Fibroblast of lung (primary cell): ENCODE data around the gene ZMAT3. TPM values are rescaled to one million over a fixed set of nuclear protein-coding genes. Genes with fewer than 3 reads are reported as not detected.
A peak's percentile ranks its signal among the peaks of the same experiment; 100 is the strongest.
"Not testable (repeated sequence)": the region's sequence is repeated elsewhere in the genome, so short reads cannot be mapped to it uniquely, and the experiment has no call there.

Source experiments
- DNase-seq, 2 donors: peaks; one replicate each; pipeline versions ENCODE4 v3.0.0 to v3.0.0-alpha.2; 2010; ENCODE audit warnings: low read depth in 2 of 2
- H2AFZ ChIP-seq: 2 replicates; pipeline ENCODE4 v1.5.1; 2012; ENCODE audit warnings: low read length, control low read depth, inconsistent platforms
- H3K27ac ChIP-seq: 2 replicates; pipeline ENCODE4 v1.5.1; 2011; ENCODE audit warnings: low read length, control low read depth; ENCODE audit not compliant: insufficient read depth
- H3K27me3 ChIP-seq: 2 replicates; pipeline ENCODE4 v1.5.1; 2011; ENCODE audit warnings: mild to moderate bottlenecking, low read length; ENCODE audit not compliant: control insufficient read depth, insufficient read depth
- H3K36me3 ChIP-seq: 2 replicates; pipeline ENCODE4 v1.5.1; 2011; ENCODE audit warnings: low read length; ENCODE audit not compliant: control insufficient read depth, insufficient read depth
- H3K4me1 ChIP-seq: 2 replicates; pipeline ENCODE4 v1.5.1; 2011; ENCODE audit warnings: low read length; ENCODE audit not compliant: control insufficient read depth, insufficient read depth; ENCODE audit errors: extremely low read depth
- H3K4me2 ChIP-seq: 2 replicates; pipeline ENCODE4 v1.5.1; 2011; ENCODE audit warnings: low read length, control low read depth; ENCODE audit not compliant: insufficient read depth; ENCODE audit errors: extremely low read depth
- H3K4me3 ChIP-seq, 4 experiments: fragments of 200-600 bp in 1 of 4; sonication (generic) in 1 of 4; replicated peaks in 1 of 4; 2 replicates each; pipeline ENCODE4 v1.5.1; 2011 to 2016; ENCODE audit warnings: low read length in 4 of 4, low read depth in 3 of 4, mild to moderate bottlenecking in 3 of 4, control low read depth in 2 of 4, inconsistent platforms in 1 of 4, mixed read lengths in 1 of 4; ENCODE audit not compliant: insufficient read depth in 1 of 4; ENCODE audit errors: control extremely low read depth in 1 of 4
- H3K79me2 ChIP-seq: 2 replicates; pipeline ENCODE4 v1.5.1; 2012; ENCODE audit warnings: mild to moderate bottlenecking, low read length, inconsistent platforms; ENCODE audit not compliant: control insufficient read depth, insufficient read depth
- H3K9ac ChIP-seq: 2 replicates; pipeline ENCODE4 v1.5.1; 2011; ENCODE audit warnings: mild to moderate bottlenecking, low read length, control low read depth; ENCODE audit not compliant: insufficient read depth
- H3K9me3 ChIP-seq: 2 replicates; pipeline ENCODE4 v1.5.1; 2012; ENCODE audit warnings: low read depth, low read length; ENCODE audit not compliant: control insufficient read depth, insufficient read depth
- H4K20me1 ChIP-seq: 2 replicates; pipeline ENCODE4 v1.5.1; 2011; ENCODE audit warnings: low read length; ENCODE audit not compliant: control insufficient read depth, insufficient read depth; ENCODE audit errors: extremely low read depth
- EZH2 ChIP-seq: IDR thresholded peaks from 2 replicates; pipeline ENCODE4 v1.5.1; 2012; ENCODE audit warnings: low read length, control low read depth, mild to moderate bottlenecking; ENCODE audit errors: missing control alignments
- polyA plus RNA-seq, 2 donors: library from polyadenylated mRNA; depleted of rRNA in 1 of 2; stranded (reverse) in 1 of 2; unstranded in 1 of 2; fragments of >200 nt; gene quantifications; 2 replicates each; pipeline ENCODE4 v1.2.1, GENCODE V29; 2011 to 2012; ENCODE audit warnings: missing spikeins in 1 of 2
- total RNA-seq: library from RNA; depleted of rRNA; stranded (reverse); fragments of >200 nt; gene quantifications from 2 replicates; pipeline ENCODE4 v1.2.1, GENCODE V29; 2014
- TF ChIP-seq, protein P1 (sequence below), 2 donors: IDR thresholded peaks in 1 of 2; conservative IDR thresholded peaks in 1 of 2; 1 replicate in 1 of 2; 2 replicates in 1 of 2; pipeline ENCODE4 v1.5.1; 2011 to 2012; ENCODE audit warnings: low read length in 2 of 2, control low read depth in 1 of 2, inconsistent platforms in 1 of 2, low read depth in 1 of 2, mild to moderate bottlenecking in 1 of 2

Gene ZMAT3
- total and polyA plus RNA-seq, 2 donors (not counting 1 experiment from before 2014, with no cell fraction given): 34.3 to 34.8 TPM

DNA sequence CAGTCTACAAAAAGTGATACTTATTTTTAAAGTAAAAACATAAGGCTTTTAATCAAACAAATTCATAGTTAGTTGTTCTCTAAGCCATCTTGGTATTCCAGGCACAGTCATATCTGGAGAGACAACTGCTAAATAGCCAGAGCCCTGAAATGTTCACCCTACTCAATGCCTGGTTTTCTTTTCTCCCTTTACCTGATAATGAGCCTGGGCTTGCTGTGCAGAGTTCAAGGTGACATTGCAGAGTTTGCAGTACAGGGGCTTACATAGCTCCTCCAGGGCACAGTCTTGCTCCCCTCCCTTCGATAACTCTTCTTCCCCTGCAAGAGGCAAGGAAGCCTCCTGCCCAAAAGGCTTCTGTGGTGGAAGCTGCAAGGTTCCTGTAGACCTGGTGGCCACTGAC is 4.3 kb downstream of the ZMAT3 start:
- Histone ChIP-seq H3K9ac (no peak overlapping the region), H3K79me2 (peaks cover 70% of the 10 kb centered on the region), H3K27ac (no peak overlapping the region), H3K4me2 (no peak overlapping the region), H4K20me1 (no peaks in the 10 kb centered on the region), H3K36me3 (peaks cover 1% of the 10 kb centered on the region), H2AFZ (no peak overlapping the region), H3K9me3 (no peaks in the 10 kb centered on the region), H3K27me3 (no peaks in the 10 kb centered on the region), H3K4me1 (peaks cover 3% of the 10 kb centered on the region), H3K4me3 (no peak overlapping the region)
- no peak for DNase-seq
- TF ChIP-seq, protein P1, sequence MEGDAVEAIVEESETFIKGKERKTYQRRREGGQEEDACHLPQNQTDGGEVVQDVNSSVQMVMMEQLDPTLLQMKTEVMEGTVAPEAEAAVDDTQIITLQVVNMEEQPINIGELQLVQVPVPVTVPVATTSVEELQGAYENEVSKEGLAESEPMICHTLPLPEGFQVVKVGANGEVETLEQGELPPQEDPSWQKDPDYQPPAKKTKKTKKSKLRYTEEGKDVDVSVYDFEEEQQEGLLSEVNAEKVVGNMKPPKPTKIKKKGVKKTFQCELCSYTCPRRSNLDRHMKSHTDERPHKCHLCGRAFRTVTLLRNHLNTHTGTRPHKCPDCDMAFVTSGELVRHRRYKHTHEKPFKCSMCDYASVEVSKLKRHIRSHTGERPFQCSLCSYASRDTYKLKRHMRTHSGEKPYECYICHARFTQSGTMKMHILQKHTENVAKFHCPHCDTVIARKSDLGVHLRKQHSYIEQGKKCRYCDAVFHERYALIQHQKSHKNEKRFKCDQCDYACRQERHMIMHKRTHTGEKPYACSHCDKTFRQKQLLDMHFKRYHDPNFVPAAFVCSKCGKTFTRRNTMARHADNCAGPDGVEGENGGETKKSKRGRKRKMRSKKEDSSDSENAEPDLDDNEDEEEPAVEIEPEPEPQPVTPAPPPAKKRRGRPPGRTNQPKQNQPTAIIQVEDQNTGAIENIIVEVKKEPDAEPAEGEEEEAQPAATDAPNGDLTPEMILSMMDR (conservative IDR thresholded peaks at IDR 0.05 in 1 of 2, IDR thresholded peaks at IDR 0.05 in 1 of 2; ENCODE audit: low read depth in 1 of 2, low read length in 2 of 2): no peak
- TF ChIP-seq EZH2: no peak

DNA sequence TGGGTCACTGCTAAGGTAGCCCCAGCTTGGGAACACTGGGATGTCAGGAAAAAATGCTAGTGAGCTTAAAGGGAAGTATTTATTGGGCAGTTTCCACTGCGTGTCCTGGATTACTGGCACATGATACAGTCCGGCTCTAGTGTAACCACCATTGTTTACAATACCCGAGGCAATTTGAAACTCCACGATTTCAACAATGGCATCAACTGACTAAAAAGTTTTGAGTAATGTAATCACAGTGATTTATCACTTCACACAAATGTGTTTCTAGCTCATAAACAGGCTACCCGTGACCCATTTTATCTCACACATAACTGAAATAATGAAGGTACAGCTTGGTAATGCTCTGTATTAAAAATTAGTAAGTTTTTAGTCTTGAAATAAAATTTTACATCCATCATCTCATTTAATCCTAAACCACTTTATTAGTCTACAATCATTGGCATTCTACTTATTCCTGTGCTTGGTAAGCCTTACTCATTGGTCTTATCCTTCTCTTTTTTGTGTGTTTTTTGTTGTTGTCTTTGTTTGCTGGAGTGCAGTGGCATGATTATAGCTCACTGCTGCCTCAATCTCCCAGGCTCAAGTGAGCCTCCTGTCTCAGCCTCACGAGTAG is 7.6 kb downstream of the ZMAT3 start:
- peaks cover 2% of the 10 kb centered on the region for H4K20me1 ChIP-seq
- H3K4me3 ChIP-seq: no peak overlapping the region
- peaks cover 60% of the 10 kb centered on the region for H3K79me2 ChIP-seq

DNA sequence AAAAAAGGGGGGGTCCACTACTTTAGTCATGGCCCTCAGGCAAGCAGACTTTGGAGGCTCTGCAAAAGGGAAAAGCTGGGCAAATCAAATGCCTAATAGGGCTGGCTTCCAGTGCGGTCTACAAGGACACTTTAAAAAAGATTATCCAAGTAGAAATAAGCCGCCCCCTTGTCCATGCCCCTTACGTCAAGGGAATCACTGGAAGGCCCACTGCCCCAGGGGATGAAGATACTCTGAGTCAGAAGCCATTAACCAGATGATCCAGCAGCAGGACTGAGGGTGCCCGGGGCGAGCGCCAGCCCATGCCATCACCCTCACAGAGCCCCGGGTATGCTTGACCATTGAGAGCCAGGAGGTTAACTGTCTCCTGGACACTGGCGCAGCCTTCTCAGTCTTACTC is 15.3 kb downstream of the ZMAT3 start:
- H3K4me2 ChIP-seq: no peak overlapping the region
- H3K36me3 ChIP-seq: no peaks in the 10 kb centered on the region
- no peak overlapping the region for H3K4me3 ChIP-seq
- peaks cover 26% of the 10 kb centered on the region for H3K79me2 ChIP-seq
- TF ChIP-seq EZH2: no peak
- TF ChIP-seq, protein P1 (conservative IDR thresholded peaks at IDR 0.05 in 1 of 2, IDR thresholded peaks at IDR 0.05 in 1 of 2; ENCODE audit: low read depth in 1 of 2, low read length in 2 of 2): no peak
- no peak overlapping the region for H3K27ac ChIP-seq
- H3K4me1 ChIP-seq: no peaks in the 10 kb centered on the region
- H3K27me3 ChIP-seq: no peaks in the 10 kb centered on the region
- DNase-seq: no peak
- H3K9ac ChIP-seq: no peak overlapping the region
- H4K20me1 ChIP-seq: no peaks in the 10 kb centered on the region
- H3K9me3 ChIP-seq: no peaks in the 10 kb centered on the region
- H2AFZ ChIP-seq: no peak overlapping the region

More for the DNA sequence above, 7.6 kb downstream of the ZMAT3 start:
- TF ChIP-seq EZH2: no peak
- TF ChIP-seq, protein P1 (conservative IDR thresholded peaks at IDR 0.05 in 1 of 2, IDR thresholded peaks at IDR 0.05 in 1 of 2; ENCODE audit: low read depth in 1 of 2, low read length in 2 of 2): no peak
- H3K4me1 ChIP-seq: peaks cover 3% of the 10 kb centered on the region
- H3K27ac ChIP-seq: no peak overlapping the region
- H3K36me3 ChIP-seq: peaks cover 1% of the 10 kb centered on the region
- no peaks in the 10 kb centered on the region for H3K9me3 ChIP-seq
- no peak overlapping the region for H2AFZ ChIP-seq
- no peak overlapping the region for H3K9ac ChIP-seq
- no peak overlapping the region for H3K4me2 ChIP-seq
- no peaks in the 10 kb centered on the region for H3K27me3 ChIP-seq
- DNase-seq: peak; percentile 64 to 71

DNA sequence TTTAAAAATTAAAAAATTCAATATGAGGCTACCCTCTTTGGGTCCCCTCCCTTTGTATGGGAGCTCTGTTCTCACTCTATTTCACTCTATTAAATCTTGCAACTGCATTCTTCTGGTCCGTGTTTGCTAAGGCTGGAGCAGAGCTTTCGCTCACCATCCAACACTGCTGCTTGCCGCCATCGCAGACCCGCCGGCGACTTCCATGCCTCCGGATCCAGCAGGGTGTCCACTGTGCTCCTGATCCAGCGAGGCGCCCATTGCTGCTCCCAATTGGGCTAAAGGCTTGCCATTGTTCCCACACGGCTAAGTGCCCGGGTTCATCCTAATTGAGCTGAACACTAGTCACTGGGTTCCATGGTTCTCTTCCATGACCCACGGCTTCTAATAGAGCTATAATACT is 17.0 kb downstream of the ZMAT3 start:
- not testable (repeated sequence) for H4K20me1 ChIP-seq, H3K9me3 ChIP-seq, H3K27me3 ChIP-seq, H3K36me3 ChIP-seq, H3K4me3 ChIP-seq, H3K27ac ChIP-seq, H3K4me1 ChIP-seq, H3K9ac ChIP-seq, DNase-seq, H2AFZ ChIP-seq, H3K4me2 ChIP-seq
- H3K79me2 ChIP-seq: peaks cover 27% of the 10 kb centered on the region
